ELR (cell line): ENCODE results near the gene PREX1.
"Not testable (repeated sequence)": the region's sequence is repeated elsewhere in the genome, so short reads cannot be mapped to it uniquely, and the experiment has no call there.

Experiments used
- DNase-seq: peaks from one replicate; pipeline ENCODE4 v3.0.0-alpha.2; 2015; ENCODE audit warnings: low read depth

The PREX1 gene

GRCh38 chr20:48791666-48792071 is 36.1 kb downstream of the PREX1 start:
- peak; percentile 30 for DNase-seq

- no peak for DNase-seq
Observed at GRCh38 chr20:48791014-48791413, 36.8 kb downstream of the PREX1 start.

- no peak for DNase-seq
Observed at GRCh38 chr20:48790473-48791003, 37.3 kb downstream of the PREX1 start.

- DNase-seq, result no peak
Observed at GRCh38 chr20:48789781-48790472, 37.9 kb downstream of the PREX1 start.

GRCh38 chr20:48789185-48789668 is 38.6 kb downstream of the PREX1 start:
- peak; percentile 17 for DNase-seq

GRCh38 chr20:48788486-48789072 is 39.2 kb downstream of the PREX1 start:
- DNase-seq, result no peak

GRCh38 chr20:48787861-48788375 is 39.9 kb downstream of the PREX1 start:
- peak; percentile 88 for DNase-seq

GRCh38 chr20:48786951-48787705 is 40.7 kb downstream of the PREX1 start:
- DNase-seq, result no peak

GRCh38 chr20:48785801-48786200 is 42.0 kb downstream of the PREX1 start:
- no peak for DNase-seq

- DNase-seq, result no peak
Observed at GRCh38 chr20:48785256-48785655, 42.5 kb downstream of the PREX1 start.

GRCh38 chr20:48784273-48784641 is 43.5 kb downstream of the PREX1 start:
- DNase-seq, result no peak

GRCh38 chr20:48783533-48784272 is 44.1 kb downstream of the PREX1 start:
- peak; percentile 23 for DNase-seq

GRCh38 chr20:48782901-48783308 is 44.9 kb downstream of the PREX1 start:
- no peak for DNase-seq

GRCh38 chr20:48782053-48782452 is 45.7 kb downstream of the PREX1 start:
- no peak for DNase-seq

GRCh38 chr20:48781634-48782033 is 46.2 kb downstream of the PREX1 start:
- no peak for DNase-seq

- DNase-seq, result no peak
Observed at GRCh38 chr20:48779435-48779834, 48.4 kb downstream of the PREX1 start.

- DNase-seq, result no peak
Observed at GRCh38 chr20:48777821-48778220, 50.0 kb downstream of the PREX1 start.

- DNase-seq, result no peak
Observed at GRCh38 chr20:48777005-48777404, 50.8 kb downstream of the PREX1 start.

- DNase-seq, result peak; percentile 86
Observed at GRCh38 chr20:48776306-48776705, 51.5 kb downstream of the PREX1 start.

- not testable (repeated sequence) for DNase-seq
Observed at GRCh38 chr20:48775545-48775944, 52.3 kb downstream of the PREX1 start.

- no peak for DNase-seq
Observed at GRCh38 chr20:48774696-48775095, 53.1 kb downstream of the PREX1 start.
